Forelimb muscle (tissue), 1 donor: Measurements from ENCODE around the gene MRGPRX3. TPM values are rescaled to one million over a fixed set of nuclear protein-coding genes. Genes with fewer than 3 reads are reported as not detected.

Experiments used
- DNase-seq: peaks from one replicate; pipeline ENCODE4 v3.0.0-alpha.2; 2013; ENCODE audit warnings: low read depth
- polyA plus RNA-seq: library from polyadenylated mRNA; unstranded; fragments of 120-200 nt; gene quantifications from one replicate; pipeline ENCODE4 v1.2.1, GENCODE V29; 2013; ENCODE audit not compliant: insufficient read length

The MRGPRX3 gene
- polyA plus RNA-seq, 1 donor, result not detected

DNA sequence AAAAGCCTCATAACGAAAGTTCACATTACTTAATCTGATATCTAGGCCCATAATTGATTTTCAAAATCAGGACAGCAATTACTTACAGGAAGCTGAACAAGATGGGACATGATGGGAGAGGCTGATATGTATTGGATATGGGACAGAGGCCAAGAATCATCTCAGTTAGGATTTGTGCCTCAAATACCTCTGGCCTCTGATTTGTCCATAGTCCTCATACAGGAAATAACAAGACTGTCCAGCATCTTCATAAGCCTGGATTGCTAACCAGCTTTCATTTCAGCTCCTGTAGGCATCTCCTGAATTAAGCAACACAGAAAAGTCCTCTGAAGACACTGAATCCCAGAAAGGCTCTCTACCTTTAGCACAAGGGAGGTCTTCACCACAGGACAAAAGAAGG is 36.0 kb downstream of the MRGPRX3 start:
- DNase-seq, result no peak

DNA sequence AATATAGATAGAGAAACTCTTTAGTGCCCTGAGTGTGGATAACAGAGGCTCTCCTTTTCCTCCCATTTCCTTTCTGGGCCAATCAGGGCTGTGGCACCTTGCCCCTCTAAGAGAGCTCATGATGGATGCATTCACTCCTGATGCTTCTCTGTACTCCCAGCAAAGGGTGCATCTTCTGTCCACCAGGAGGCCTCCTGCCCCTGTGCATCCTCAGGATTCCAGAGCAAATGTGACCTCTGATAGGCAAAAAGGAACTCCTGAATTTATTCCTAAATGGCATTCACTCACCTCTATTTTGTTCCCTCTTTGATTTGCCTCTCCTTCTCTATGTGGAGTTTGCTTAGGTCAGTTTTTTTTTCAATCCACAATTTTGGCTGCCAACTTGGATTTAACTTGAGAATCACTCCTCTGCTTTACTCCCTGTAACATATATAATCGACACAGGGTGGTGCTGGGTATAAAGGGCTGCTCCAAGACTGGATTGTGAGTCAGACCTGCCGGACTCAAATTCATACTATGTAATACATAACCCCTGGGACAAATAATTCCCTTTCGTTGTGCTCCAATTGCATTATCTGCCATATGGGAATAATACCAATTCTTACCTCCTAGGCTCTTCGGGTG is 39.1 kb downstream of the MRGPRX3 start:
- no peak for DNase-seq

DNA sequence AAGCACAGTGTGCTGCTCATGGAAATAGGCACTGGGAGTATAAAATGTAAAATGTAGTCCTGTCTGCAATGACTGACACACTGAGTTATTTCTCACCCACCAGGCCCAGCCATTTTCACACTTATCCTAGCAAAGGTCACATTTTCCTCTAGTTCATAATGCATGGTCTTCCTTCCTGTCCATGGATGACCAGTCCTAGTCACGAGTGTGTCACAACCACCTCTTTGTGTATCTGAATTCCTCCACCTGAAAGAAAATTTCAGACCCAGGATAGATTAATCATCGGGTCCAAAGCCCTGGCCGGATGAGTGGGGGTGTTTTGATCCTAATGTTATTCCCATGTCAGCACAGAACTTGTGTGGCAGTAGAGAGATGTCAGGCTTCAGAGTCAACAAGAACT is 40.3 kb downstream of the MRGPRX3 start, which contains the start of gene MRGPRX4:
Gene MRGPRX4, plus strand, starts transcription at position 172 of the 400 bp plus-strand sequence. CDS start 420 bp downstream, outside the sequence.
- DNase-seq, result no peak

DNA sequence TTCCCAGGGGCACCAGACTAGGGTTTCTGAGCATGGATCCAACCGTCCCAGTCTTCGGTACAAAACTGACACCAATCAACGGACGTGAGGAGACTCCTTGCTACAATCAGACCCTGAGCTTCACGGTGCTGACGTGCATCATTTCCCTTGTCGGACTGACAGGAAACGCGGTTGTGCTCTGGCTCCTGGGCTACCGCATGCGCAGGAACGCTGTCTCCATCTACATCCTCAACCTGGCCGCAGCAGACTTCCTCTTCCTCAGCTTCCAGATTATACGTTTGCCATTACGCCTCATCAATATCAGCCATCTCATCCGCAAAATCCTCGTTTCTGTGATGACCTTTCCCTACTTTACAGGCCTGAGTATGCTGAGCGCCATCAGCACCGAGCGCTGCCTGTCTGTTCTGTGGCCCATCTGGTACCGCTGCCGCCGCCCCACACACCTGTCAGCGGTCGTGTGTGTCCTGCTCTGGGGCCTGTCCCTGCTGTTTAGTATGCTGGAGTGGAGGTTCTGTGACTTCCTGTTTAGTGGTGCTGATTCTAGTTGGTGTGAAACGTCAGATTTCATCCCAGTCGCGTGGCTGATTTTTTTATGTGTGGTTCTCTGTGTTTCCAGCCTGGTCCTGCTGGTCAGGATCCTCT is 41.0 kb downstream of the MRGPRX3 start:
- no peak for DNase-seq

Other genes starting within 250 kb of the MRGPRX3 start
- 10.4 TPM for gene SERGEF, start 119.5 kb upstream of the MRGPRX3 start, polyA plus RNA-seq
- gene TPH1, start 86.3 kb upstream of the MRGPRX3 start, polyA plus RNA-seq, result 0.40 TPM
- 16.7 TPM for gene SAAL1, start 26.5 kb upstream of the MRGPRX3 start, polyA plus RNA-seq
- not detected for gene MRGPRX4, start 40.3 kb downstream of the MRGPRX3 start, polyA plus RNA-seq
- gene SAA4, start 104.2 kb downstream of the MRGPRX3 start, polyA plus RNA-seq, result not detected
- not detected for gene SAA2, start 116.1 kb downstream of the MRGPRX3 start, polyA plus RNA-seq
- not detected for gene SAA1, start 133.7 kb downstream of the MRGPRX3 start, polyA plus RNA-seq
- 11.1 TPM for gene HPS5, start 189.6 kb downstream of the MRGPRX3 start, polyA plus RNA-seq
- 35.7 TPM for gene GTF2H1, start 190.0 kb downstream of the MRGPRX3 start, polyA plus RNA-seq